Breast epithelium (tissue), 3 donors: ENCODE results near the gene KPNA1.

Source experiments
- POLR2A ChIP-seq: fragments of 450-650 bp; IDR thresholded peaks from one replicate; pipeline ENCODE4 v1.6.1; 2016; ENCODE audit warnings: antibody characterized with exemption, mild to moderate bottlenecking, moderate library complexity
- POLR2AphosphoS5 ChIP-seq, 3 donors: sonication (generic); formaldehyde crosslinking; IDR thresholded peaks; one replicate each; pipeline ENCODE4 v1.6.1; 2017; ENCODE audit warnings: antibody characterized with exemption in 3 of 3
- TF ChIP-seq, protein P1 (sequence below), 3 donors: fragments of 450-650 bp; IDR thresholded peaks; one replicate each; pipeline ENCODE4 v1.5.1; 2016 to 2017; ENCODE audit warnings: antibody characterized with exemption in 3 of 3, mild to moderate bottlenecking in 3 of 3, moderate library complexity in 3 of 3

GRCh38 chr3:122548619-122549018 is 33.9 kb upstream of the KPNA1 start:
- TF ChIP-seq, protein P1, sequence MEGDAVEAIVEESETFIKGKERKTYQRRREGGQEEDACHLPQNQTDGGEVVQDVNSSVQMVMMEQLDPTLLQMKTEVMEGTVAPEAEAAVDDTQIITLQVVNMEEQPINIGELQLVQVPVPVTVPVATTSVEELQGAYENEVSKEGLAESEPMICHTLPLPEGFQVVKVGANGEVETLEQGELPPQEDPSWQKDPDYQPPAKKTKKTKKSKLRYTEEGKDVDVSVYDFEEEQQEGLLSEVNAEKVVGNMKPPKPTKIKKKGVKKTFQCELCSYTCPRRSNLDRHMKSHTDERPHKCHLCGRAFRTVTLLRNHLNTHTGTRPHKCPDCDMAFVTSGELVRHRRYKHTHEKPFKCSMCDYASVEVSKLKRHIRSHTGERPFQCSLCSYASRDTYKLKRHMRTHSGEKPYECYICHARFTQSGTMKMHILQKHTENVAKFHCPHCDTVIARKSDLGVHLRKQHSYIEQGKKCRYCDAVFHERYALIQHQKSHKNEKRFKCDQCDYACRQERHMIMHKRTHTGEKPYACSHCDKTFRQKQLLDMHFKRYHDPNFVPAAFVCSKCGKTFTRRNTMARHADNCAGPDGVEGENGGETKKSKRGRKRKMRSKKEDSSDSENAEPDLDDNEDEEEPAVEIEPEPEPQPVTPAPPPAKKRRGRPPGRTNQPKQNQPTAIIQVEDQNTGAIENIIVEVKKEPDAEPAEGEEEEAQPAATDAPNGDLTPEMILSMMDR (IDR thresholded peaks at IDR 0.05), result no peak
- TF ChIP-seq POLR2AphosphoS5 (IDR thresholded peaks at IDR 0.05) (no peak), POLR2A (no peak)
